SK-N-SH (cell line): ENCODE measurements around the gene TAS2R41.

Source experiments
- FOXM1 ChIP-seq: IDR thresholded peaks from 2 replicates; pipeline ENCODE4 v1.4.0; 2012; ENCODE audit warnings: low read depth, mild to moderate bottlenecking
- NFIC ChIP-seq: IDR thresholded peaks from 2 replicates; pipeline ENCODE4 v1.4.0; 2012; ENCODE audit warnings: borderline replicate concordance
- NRF1 ChIP-seq: IDR thresholded peaks from 2 replicates; pipeline ENCODE4 v1.6.1; 2012; ENCODE audit warnings: low read depth, mild to moderate bottlenecking, low read length
- RAD21 ChIP-seq: IDR thresholded peaks from 2 replicates; pipeline ENCODE4 v1.6.1; 2012; ENCODE audit warnings: mild to moderate bottlenecking, low read length
- SIN3A ChIP-seq: IDR thresholded peaks from 2 replicates; pipeline ENCODE4 v1.6.1; 2012; ENCODE audit warnings: low read depth, mild to moderate bottlenecking, low read length, moderate library complexity, borderline replicate concordance
- TEAD4 ChIP-seq: IDR thresholded peaks from 2 replicates; pipeline ENCODE4 v1.4.0; 2012; ENCODE audit warnings: mild to moderate bottlenecking, borderline replicate concordance; ENCODE audit not compliant: insufficient read depth
- YY1 ChIP-seq: IDR thresholded peaks from 2 replicates; pipeline ENCODE4 v1.4.0; 2012; ENCODE audit warnings: low read depth, mild to moderate bottlenecking
- TF ChIP-seq, protein P1 (sequence below): fragments of 200-600 bp; sonication (generic); IDR thresholded peaks from 2 replicates; pipeline ENCODE4 v1.6.1; 2017; ENCODE audit warnings: antibody characterized with exemption, mild to moderate bottlenecking, moderate library complexity

DNA sequence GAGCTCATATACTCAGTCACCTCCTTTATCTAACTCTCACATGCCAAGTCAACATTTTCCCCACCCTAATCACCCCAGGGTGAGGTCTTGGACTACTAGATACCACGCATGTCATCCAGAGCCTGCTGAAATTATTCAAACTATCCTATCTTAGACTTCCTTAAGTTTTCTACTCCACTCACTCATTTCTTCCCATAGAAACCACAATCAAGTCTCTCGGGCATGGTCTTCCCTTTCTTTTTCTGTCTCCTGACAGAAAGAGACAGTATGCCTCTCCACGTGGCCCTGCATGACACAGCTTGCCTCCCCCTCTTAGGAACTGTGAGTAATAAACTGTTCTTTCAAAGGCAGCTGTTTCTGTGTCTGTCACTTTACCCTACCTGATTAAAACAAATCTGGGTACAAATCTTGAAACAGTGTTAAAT, 29.4 kb downstream of the TAS2R41 start:
- TF ChIP-seq NFIC = no peak
- TF ChIP-seq, protein P1, sequence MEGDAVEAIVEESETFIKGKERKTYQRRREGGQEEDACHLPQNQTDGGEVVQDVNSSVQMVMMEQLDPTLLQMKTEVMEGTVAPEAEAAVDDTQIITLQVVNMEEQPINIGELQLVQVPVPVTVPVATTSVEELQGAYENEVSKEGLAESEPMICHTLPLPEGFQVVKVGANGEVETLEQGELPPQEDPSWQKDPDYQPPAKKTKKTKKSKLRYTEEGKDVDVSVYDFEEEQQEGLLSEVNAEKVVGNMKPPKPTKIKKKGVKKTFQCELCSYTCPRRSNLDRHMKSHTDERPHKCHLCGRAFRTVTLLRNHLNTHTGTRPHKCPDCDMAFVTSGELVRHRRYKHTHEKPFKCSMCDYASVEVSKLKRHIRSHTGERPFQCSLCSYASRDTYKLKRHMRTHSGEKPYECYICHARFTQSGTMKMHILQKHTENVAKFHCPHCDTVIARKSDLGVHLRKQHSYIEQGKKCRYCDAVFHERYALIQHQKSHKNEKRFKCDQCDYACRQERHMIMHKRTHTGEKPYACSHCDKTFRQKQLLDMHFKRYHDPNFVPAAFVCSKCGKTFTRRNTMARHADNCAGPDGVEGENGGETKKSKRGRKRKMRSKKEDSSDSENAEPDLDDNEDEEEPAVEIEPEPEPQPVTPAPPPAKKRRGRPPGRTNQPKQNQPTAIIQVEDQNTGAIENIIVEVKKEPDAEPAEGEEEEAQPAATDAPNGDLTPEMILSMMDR = no peak
- no peak for TF ChIP-seq YY1
- no peak for TF ChIP-seq NRF1
- TF ChIP-seq SIN3A = no peak
- no peak for TF ChIP-seq TEAD4
- no peak for TF ChIP-seq RAD21
- TF ChIP-seq FOXM1 = no peak
